ENCODE results near the gene AMER3.

The AMER3 gene

DNA sequence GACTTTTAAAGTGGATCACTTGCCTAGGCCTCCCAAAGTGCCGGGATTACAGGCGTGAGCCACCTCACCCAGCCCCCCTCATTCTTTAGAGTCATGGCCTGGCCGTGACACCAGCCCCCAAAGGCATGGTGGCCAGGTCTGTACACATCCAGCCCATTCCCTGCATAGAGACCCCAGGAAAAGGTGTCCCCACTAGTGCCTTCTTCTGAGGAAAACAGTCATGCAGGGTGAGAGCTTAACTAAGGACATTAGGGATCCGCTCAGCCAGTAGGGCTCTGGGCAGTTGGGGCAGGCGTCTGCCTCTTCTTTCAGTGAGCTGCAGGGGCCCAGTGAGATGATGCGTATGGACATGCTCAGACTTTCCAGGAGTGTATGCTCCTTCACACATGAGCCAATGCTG lies 5.7 kb upstream of the AMER3 start:
- H3K4me3 ChIP-seq (ENCODE audit: low read depth, low read length): no peak overlapping the region
- TF ChIP-seq POLR2A (IDR thresholded peaks at IDR 0.05; ENCODE audit: extremely low read depth, insufficient read length): no peak
- TF ChIP-seq, protein P1, sequence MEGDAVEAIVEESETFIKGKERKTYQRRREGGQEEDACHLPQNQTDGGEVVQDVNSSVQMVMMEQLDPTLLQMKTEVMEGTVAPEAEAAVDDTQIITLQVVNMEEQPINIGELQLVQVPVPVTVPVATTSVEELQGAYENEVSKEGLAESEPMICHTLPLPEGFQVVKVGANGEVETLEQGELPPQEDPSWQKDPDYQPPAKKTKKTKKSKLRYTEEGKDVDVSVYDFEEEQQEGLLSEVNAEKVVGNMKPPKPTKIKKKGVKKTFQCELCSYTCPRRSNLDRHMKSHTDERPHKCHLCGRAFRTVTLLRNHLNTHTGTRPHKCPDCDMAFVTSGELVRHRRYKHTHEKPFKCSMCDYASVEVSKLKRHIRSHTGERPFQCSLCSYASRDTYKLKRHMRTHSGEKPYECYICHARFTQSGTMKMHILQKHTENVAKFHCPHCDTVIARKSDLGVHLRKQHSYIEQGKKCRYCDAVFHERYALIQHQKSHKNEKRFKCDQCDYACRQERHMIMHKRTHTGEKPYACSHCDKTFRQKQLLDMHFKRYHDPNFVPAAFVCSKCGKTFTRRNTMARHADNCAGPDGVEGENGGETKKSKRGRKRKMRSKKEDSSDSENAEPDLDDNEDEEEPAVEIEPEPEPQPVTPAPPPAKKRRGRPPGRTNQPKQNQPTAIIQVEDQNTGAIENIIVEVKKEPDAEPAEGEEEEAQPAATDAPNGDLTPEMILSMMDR (IDR thresholded peaks at IDR 0.05; ENCODE audit: low read depth, low read length): no peak
- no peak for TF ChIP-seq MYC (IDR thresholded peaks at IDR 0.05; ENCODE audit: low read depth, low read length)
- TF ChIP-seq, protein P2, sequence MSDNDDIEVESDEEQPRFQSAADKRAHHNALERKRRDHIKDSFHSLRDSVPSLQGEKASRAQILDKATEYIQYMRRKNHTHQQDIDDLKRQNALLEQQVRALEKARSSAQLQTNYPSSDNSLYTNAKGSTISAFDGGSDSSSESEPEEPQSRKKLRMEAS (IDR thresholded peaks at IDR 0.05; ENCODE audit: low read depth, low read length): no peak
- DNase-seq (ENCODE audit: low read depth): no peak

DNA sequence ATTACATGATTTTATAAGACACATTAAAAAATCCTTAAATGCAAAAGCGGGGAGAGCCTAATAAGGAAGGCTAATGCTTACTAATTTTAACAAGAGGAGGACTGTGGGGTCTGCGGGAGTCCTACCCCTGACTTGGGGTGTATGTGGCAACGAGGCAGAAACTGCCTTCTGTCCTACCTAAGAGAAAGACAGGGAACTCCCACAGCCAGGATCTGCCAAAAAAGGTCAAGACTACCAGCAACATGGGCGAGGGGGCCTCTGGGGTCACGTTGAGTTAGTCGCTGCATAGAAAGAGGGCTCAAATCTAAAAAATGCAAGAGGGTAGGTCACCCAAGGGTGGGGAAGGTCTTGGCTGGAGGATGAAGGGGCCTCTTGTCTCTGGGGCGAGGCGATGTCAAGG lies 529 bp upstream of the AMER3 start:
- DNase-seq (ENCODE audit: low read depth): no peak
- H3K4me3 ChIP-seq (ENCODE audit: low read depth, low read length): no peak overlapping the region
- TF ChIP-seq MYC (IDR thresholded peaks at IDR 0.05; ENCODE audit: low read depth, low read length): no peak
- TF ChIP-seq, protein P2 (IDR thresholded peaks at IDR 0.05; ENCODE audit: low read depth, low read length): no peak
- TF ChIP-seq POLR2A (IDR thresholded peaks at IDR 0.05; ENCODE audit: extremely low read depth, insufficient read length): no peak

DNA sequence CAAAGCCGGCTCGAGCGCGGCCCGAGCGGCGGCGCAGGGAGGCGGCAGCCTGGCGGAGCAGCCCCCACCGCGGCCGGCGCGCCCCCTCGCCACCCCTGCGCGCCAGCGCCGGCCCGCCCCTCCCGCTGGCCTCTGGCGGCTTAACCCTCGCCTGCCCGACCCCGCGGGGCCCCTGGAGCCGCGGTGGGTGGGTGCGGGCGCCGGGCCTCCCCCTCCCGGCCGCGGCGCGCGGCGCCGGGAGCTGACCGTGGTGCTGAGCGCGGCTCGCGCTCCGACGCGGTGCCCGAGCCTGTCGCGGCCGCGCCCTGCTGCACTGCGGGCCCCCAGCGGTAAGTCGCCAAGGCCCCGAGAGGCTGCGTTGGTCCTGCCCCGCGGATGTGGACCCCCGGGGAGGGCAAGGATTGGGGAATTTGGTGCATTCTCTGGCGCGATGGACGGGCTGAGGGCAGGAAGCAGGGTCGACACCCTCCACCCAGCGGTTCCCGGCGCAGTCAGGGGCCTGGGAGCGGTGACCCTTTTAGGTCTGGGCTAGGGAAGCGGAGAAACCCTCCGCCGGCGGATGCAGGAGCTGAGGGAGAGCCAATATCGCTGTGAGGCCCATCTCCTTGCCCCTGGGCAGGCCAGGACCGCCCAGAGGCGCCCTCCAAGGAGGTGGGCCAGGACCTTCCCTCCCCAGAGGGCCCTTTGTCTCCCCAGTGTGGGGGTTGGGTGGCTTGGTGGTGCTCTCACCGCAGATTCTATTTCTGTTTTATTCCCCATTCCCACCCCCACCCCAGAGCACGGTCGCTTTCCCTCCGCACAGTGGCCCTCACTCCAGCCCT lies 923 bp downstream of the AMER3 start:
- TF ChIP-seq, protein P1 (IDR thresholded peaks at IDR 0.05; ENCODE audit: low read depth, low read length): no peak
- TF ChIP-seq, protein P2 (IDR thresholded peaks at IDR 0.05; ENCODE audit: low read depth, low read length): no peak
- TF ChIP-seq POLR2A (IDR thresholded peaks at IDR 0.05; ENCODE audit: extremely low read depth, insufficient read length) (no peak), MYC (IDR thresholded peaks at IDR 0.05; ENCODE audit: low read depth, low read length) (no peak)
- H3K4me3 ChIP-seq (ENCODE audit: low read depth, low read length): no peak overlapping the region
- peak; percentile 17 for DNase-seq (ENCODE audit: low read depth)

DNA sequence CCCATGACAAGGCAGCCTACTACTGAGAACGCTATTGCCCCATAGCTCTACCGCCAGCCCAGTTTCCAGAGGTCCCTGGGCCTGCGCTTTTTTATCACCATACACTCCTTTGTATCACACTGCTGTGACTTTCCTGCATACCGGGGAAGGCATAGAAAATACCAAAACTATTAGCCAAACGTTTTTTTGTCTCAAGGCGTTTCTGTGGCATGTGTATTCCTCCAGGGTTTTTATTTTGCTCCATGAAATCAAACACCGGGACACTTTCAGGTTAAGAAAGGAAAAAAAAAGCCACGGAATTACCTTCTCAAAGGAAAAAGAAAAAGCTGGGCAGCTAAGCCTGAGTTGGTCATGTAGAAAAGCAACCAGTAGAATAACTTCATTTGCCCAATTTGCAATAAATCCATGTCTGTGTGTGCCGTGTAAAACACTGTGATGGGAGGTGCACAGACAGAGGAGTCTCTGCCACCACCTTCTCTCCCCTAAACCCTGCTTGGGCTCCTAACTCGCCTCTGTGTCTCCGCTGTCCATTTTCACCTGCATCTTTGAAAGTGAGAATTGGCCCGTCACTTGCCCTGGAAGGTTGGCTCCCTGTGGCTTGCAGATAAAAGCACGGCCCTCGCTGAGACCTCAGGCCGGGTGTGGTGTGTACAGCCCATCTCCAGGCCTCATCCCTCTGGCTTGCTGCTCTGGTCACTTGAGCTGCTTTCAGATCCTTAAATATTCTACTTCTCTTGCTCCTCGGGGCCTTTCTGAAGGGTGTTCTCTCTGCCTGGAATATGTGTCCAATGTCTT lies 1.7 kb downstream of the AMER3 start:
- no peak for DNase-seq (ENCODE audit: low read depth)
- no peak overlapping the region for H3K4me3 ChIP-seq (ENCODE audit: low read depth, low read length)
- TF ChIP-seq, protein P1 (IDR thresholded peaks at IDR 0.05; ENCODE audit: low read depth, low read length): no peak
- TF ChIP-seq, protein P2 (IDR thresholded peaks at IDR 0.05; ENCODE audit: low read depth, low read length): no peak
- no peak for TF ChIP-seq POLR2A (IDR thresholded peaks at IDR 0.05; ENCODE audit: extremely low read depth, insufficient read length)
- no peak for TF ChIP-seq MYC (IDR thresholded peaks at IDR 0.05; ENCODE audit: low read depth, low read length)

DNA sequence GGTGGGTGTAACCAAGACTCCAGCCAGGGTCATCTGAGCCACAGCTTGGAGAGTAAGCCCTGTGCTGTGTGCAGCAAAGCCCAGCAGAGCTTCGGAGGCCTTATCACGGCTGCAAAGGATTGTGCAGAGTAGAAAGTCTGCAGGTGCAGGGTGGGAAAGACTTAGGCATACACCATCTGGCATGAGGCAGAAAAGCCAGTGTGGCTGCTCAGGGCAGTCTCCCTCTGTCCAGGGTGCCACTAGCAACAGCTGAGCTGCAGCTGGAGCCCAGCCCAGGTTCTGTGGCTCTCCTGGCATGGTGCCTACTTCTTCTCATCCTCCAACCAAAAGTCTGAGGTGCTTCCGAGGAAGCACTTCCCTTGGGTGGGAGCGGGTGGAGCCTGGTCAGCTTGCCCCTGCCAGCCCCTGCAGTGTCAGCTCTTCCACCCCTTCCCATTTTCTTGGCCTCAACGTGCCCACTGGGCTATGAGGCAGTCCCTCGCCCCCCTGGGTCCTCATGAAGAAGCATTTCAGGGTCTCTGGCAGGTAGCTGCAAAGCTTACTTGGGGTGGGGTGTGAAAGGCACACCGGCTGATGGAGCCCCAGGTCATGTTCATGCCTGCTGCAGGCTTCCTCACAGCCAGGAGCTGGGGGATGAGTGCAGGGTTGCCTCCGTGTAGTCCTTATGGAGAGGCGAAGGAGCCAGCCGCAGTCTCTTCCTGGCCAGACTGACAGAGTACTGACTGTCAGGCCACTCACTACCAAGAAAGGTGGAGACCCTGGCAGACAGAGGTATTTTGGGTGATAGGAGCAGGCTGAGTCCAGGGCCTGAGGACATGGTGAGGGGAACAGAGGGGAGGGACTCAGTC lies 4.8 kb downstream of the AMER3 start:
- no peak overlapping the region for H3K4me3 ChIP-seq (ENCODE audit: low read depth, low read length)
- TF ChIP-seq MYC (IDR thresholded peaks at IDR 0.05; ENCODE audit: low read depth, low read length): no peak
- TF ChIP-seq, protein P2 (IDR thresholded peaks at IDR 0.05; ENCODE audit: low read depth, low read length): no peak
- DNase-seq (ENCODE audit: low read depth): no peak
